ENCODE measurements around the gene ZNF219. TPM values are rescaled to one million over a fixed set of nuclear protein-coding genes. Genes with fewer than 3 reads are reported as not detected.

ZNF219 gene
- total RNA-seq, result 11.2 and 18.6 TPM in 2 replicates

- DNase-seq (ENCODE audit: low read depth), result no peak
- no peak for TF ChIP-seq CTCF (conservative IDR thresholded peaks at IDR 0.05; ENCODE audit: low read depth, low read length)
- H3K4me3 ChIP-seq (ENCODE audit: low read depth, low read length), result peak within 1 kb of the TSS; percentile 57
These were observed at the start of gene ZNF219 for GRCh38 chr14:21098076-21098891. Gene ZNF219, minus strand, starts transcription at chr14:21098655. Its CDS starts 5,064 bp downstream, at chr14:21093591.

- no peak for DNase-seq (ENCODE audit: low read depth)
- TF ChIP-seq CTCF (conservative IDR thresholded peaks at IDR 0.05; ENCODE audit: low read depth, low read length), result no peak
- H3K4me3 ChIP-seq (ENCODE audit: low read depth, low read length), result no peak overlapping the region
These were observed 47.0 kb upstream of the ZNF219 start for GRCh38 chr14:21145437-21145836.

- no peak for TF ChIP-seq CTCF (conservative IDR thresholded peaks at IDR 0.05; ENCODE audit: low read depth, low read length)
- no peak for DNase-seq (ENCODE audit: low read depth)
- H3K4me3 ChIP-seq (ENCODE audit: low read depth, low read length), result no peak overlapping the region
These were observed 43.9 kb upstream of the ZNF219 start for GRCh38 chr14:21142357-21142756.

GRCh38 chr14:21136024-21136423 lies 37.6 kb upstream of the ZNF219 start:
- no peak for DNase-seq (ENCODE audit: low read depth)
- no peak overlapping the region for H3K4me3 ChIP-seq (ENCODE audit: low read depth, low read length)
- TF ChIP-seq CTCF (conservative IDR thresholded peaks at IDR 0.05; ENCODE audit: low read depth, low read length), result peak; percentile 59

GRCh38 chr14:21133901-21134300 lies 35.4 kb upstream of the ZNF219 start:
- DNase-seq (ENCODE audit: low read depth), result no peak
- H3K4me3 ChIP-seq (ENCODE audit: low read depth, low read length), result no peak overlapping the region
- TF ChIP-seq CTCF (conservative IDR thresholded peaks at IDR 0.05; ENCODE audit: low read depth, low read length), result no peak

GRCh38 chr14:21123429-21123828 lies 25.0 kb upstream of the ZNF219 start:
- no peak for DNase-seq (ENCODE audit: low read depth)
- no peak for TF ChIP-seq CTCF (conservative IDR thresholded peaks at IDR 0.05; ENCODE audit: low read depth, low read length)

GRCh38 chr14:21121122-21121521 lies 22.7 kb upstream of the ZNF219 start:
- no peak for DNase-seq (ENCODE audit: low read depth)
- no peak for TF ChIP-seq CTCF (conservative IDR thresholded peaks at IDR 0.05; ENCODE audit: low read depth, low read length)
- no peak overlapping the region for H3K4me3 ChIP-seq (ENCODE audit: low read depth, low read length)

More at GRCh38 chr14:21123429-21123828, 25.0 kb upstream of the ZNF219 start:
- no peak overlapping the region for H3K4me3 ChIP-seq (ENCODE audit: low read depth, low read length)
